Stimulated activated CD8-positive, alpha-beta memory T cell treated with anti-CD3 and anti-CD28 coated beads, Interleukin-12 subunit alpha, Interleukin-12 subunit beta, amount 100 ng/mL, for 1 hour (primary cell): ENCODE measurements around the gene KRTDAP.

ENCODE experiments used
- DNase-seq: peaks from one replicate; pipeline ENCODE4 v3.0.0-alpha.2; 2020; ENCODE audit warnings: low read depth

The KRTDAP gene

GRCh38 chr19:35451338-35452096, 38.7 kb downstream of the KRTDAP start:
- DNase-seq: no peak

- DNase-seq: no peak
Measured at GRCh38 chr19:35449359-35450043, 40.8 kb downstream of the KRTDAP start.

DNA sequence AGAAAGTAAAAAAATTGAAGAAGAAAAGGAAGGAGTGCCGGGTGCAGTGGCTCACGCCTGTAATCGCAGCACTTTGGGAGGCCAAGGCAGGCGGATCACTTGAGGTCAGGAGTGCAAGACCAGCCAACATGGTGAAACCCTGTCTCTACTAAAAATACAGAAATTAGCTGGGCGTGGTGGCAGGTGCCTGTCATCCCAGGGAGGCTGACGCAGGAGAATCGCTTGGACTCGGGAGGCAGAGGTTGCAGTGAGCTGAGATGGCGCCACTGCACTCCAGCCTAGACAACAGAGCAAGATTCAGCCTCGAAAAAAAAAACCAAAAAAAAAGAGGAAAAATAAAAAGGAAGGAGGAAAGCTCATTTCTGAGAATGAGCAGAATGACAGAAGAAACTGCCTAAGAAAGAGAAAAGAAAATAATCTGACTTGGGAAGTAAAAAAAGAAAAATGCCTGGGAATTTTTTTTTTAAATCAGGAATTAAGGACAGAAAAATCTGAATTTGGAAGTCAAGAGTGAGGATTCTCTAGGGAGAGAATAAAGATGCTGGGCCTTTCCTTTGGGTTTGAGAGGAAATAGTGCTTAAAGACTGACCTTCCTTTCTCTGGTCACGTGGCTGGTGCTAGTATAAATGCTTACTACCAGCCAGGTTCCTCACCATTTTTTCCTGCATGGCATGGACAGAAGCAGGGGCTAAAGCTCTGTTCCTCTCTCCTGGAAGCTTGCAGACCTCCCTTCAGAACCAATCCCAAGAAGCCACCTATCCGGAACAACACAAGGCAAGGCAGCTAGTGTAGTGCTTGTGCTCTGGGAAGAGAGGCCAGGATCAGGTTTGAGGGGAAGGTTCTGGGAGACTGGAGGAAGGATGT, 42.4 kb downstream of the KRTDAP start, which contains the start of gene FFAR2:
Gene FFAR2 (plus strand): TSS at position 652 of the 864 bp plus-strand sequence. CDS start 1,458 bp downstream, outside the sequence.
- no peak for DNase-seq

DNA sequence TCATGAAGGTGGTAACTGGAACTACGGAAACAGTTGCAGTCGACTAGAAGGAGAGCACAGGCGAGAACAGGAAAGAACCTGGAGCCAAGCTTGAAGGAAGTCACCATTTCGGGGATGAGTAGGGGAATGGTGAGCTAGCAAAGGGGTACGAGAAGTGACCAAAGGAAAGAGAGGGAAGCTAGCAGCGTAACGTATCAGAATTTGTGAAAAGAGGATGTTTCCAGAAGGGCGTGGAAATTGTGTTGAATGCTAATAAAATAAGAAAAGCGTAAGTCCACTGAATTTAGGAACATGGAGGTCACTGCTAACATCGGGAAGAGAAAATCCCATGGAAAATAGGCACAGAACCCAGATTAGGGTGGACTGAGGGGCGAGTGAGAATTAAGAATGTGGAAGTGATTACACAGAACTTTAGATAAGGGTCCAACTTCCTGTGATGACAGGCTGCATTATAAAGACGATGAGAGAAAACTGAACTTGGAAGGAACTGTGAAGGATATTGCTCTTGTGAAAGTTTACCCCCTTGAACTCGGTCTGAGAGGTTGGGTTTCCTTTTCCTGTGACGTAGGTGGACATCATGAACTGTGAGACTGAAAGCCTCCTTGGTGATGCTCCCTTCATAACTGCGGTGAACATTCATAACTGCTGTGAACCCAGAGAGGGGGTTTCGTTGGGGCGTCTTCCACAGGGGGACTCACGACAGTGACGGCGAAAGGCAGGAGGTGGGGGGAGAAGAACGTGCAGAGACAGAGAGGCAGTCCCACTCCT, 44.3 kb downstream of the KRTDAP start:
- DNase-seq: peak; percentile 4

GRCh38 chr19:35444735-35445134, 45.5 kb downstream of the KRTDAP start:
- no peak for DNase-seq

- no peak for DNase-seq
Measured at GRCh38 chr19:35442091-35442490, 48.2 kb downstream of the KRTDAP start.

- DNase-seq: no peak
Measured at GRCh38 chr19:35439921-35440320, 50.3 kb downstream of the KRTDAP start.

DNA sequence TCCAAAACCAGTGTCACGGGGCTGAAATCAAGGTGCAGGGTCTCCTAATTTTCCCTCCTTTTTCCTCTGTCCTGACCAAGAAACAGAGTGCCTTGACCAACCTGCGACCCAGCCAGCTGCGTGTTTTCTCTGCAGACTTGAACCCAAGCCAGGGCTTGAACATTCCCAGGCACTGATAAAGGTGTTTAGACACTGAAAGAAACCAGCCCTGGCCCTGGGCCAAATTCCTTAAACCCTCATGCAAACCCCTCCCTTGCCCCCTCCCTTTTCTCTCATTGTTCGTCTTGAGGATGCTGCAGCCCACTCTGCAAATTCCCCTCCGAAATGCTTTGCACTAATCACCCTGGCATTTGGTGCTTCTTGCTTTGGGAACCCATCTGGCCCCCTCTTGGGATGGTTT, 51.7 kb downstream of the KRTDAP start:
- no peak for DNase-seq

DNA sequence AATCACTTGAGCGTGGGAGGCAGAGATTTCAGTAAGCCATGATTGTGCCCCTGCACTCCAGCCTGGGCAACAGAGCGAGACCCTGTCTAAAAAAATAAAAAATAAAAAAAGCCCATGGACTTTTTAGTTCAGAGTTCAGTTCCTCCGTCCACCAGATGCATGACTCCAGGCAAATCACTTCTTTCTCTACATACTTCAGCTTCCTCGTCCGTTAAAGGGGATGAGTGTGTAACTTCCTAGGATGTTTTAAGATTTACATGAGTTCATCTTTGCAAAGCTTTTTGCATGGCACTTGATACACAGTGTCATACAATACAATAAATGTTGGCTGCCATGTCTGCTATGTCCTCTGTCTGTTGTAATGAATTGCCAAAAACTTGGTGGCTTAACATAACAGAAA, 52.2 kb downstream of the KRTDAP start:
- no peak for DNase-seq

GRCh38 chr19:35437406-35437951, 52.8 kb downstream of the KRTDAP start:
- no peak for DNase-seq
